Endothelial cell (in vitro differentiated cells): ENCODE data around the gene RHBDL3. TPM values are rescaled to one million over a fixed set of nuclear protein-coding genes. Genes with fewer than 3 reads are reported as not detected.

Source experiments
- DNase-seq: peaks from one replicate; pipeline ENCODE4 v3.0.0; 2021; ENCODE audit warnings: low spot score
- H3K27ac Mint-ChIP-seq: one replicate; pipeline ENCODE4 v1.8.0; 2021; ENCODE audit warnings: mixed read lengths, inconsistent platforms; ENCODE audit not compliant: unreplicated experiment
- H3K27me3 Mint-ChIP-seq: one replicate; pipeline ENCODE4 v1.8.0; 2021; ENCODE audit warnings: mild to moderate bottlenecking, moderate library complexity, mixed read lengths, inconsistent platforms; ENCODE audit not compliant: unreplicated experiment
- H3K36me3 Mint-ChIP-seq: one replicate; pipeline ENCODE4 v1.8.0; 2021; ENCODE audit warnings: mild to moderate bottlenecking, low read depth, mixed read lengths, inconsistent platforms; ENCODE audit not compliant: unreplicated experiment
- H3K4me1 Mint-ChIP-seq: one replicate; pipeline ENCODE4 v1.8.0; 2021; ENCODE audit warnings: mild to moderate bottlenecking, mixed read lengths, inconsistent platforms; ENCODE audit not compliant: unreplicated experiment
- H3K4me3 Mint-ChIP-seq: one replicate; pipeline ENCODE4 v1.8.0; 2021; ENCODE audit warnings: mild to moderate bottlenecking, mixed read lengths, inconsistent platforms; ENCODE audit not compliant: unreplicated experiment
- H3K9me3 Mint-ChIP-seq: one replicate; pipeline ENCODE4 v1.8.0; 2021; ENCODE audit warnings: mixed read lengths, inconsistent platforms; ENCODE audit not compliant: unreplicated experiment
- total RNA-seq: library from RNA; stranded (reverse); fragmentation: NEBNext Ultra II Directional; extraction: Animal tissue kit (Norgen Biotek cat#: 25700); gene quantifications from one replicate; pipeline ENCODE4 v1.2.1, GENCODE V29; 2021; ENCODE audit not compliant: unreplicated experiment
- TF ChIP-seq, protein P1 (sequence below): fragments of 200-600 bp; sonication (generic); IDR thresholded peaks from one replicate; pipeline ENCODE4 v1.5.0; 2021; ENCODE audit warnings: antibody characterized with exemption; ENCODE audit not compliant: unreplicated experiment

RHBDL3 gene
- total RNA-seq, 1 donor from 2014 or later: 1.7 TPM

DNA sequence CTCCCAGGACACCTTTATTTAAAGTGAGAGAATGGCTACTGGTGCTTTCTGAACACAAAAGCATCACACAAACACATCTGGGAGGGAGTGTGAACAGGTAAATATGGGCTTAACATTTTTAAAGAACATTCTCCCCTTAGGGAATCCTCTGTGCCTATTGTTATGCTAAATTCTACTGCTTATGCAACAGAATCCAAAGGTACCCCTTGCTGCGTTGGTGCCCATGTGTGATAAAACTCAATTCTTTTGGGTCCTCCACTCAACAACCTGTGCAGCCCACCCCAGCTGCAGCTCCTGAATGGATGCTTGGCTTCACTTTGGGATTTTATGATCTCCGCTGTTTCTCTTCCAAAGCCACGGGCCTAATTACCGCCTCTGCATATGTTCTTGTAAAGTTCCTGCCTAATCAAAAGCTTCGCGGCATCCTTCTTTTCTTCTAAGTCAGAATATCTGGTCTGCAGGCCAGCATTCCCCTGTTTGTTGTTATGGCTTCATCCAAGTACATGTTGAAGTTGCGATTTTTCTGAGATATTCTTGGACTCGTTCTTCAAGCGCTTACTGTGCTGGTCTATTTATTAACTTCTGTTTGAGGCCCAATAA lies 23.9 kb downstream of the RHBDL3 start:
- Mint-ChIP-seq H3K36me3 (no peaks in the 10 kb centered on the region), H3K4me1 (peaks cover 8% of the 10 kb centered on the region), H3K27ac (no peak overlapping the region), H3K9me3 (no peaks in the 10 kb centered on the region), H3K27me3 (peaks cover 5% of the 10 kb centered on the region), H3K4me3 (no peak overlapping the region)
- DNase-seq: no peak
- TF ChIP-seq, protein P1, sequence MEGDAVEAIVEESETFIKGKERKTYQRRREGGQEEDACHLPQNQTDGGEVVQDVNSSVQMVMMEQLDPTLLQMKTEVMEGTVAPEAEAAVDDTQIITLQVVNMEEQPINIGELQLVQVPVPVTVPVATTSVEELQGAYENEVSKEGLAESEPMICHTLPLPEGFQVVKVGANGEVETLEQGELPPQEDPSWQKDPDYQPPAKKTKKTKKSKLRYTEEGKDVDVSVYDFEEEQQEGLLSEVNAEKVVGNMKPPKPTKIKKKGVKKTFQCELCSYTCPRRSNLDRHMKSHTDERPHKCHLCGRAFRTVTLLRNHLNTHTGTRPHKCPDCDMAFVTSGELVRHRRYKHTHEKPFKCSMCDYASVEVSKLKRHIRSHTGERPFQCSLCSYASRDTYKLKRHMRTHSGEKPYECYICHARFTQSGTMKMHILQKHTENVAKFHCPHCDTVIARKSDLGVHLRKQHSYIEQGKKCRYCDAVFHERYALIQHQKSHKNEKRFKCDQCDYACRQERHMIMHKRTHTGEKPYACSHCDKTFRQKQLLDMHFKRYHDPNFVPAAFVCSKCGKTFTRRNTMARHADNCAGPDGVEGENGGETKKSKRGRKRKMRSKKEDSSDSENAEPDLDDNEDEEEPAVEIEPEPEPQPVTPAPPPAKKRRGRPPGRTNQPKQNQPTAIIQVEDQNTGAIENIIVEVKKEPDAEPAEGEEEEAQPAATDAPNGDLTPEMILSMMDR: no peak

DNA sequence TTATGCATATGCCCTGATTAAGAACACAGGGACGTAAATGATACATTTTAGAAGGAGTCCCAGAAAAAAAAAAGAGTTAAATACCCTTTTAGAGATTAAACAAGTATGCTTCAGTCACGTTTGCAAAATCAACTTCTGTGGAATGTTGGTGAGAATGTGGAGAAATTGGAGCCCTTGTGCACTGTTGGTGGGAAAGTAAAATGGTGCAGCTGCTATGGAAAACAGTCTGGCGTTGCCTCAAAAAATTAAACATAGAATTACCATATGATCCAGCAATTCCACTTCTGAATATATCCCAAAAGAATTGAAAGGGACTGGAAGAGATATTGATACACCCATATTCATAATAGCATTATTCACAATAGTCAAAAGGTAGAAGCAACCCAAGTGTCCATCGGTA lies 26.5 kb downstream of the RHBDL3 start:
- no peaks in the 10 kb centered on the region for H3K36me3 Mint-ChIP-seq
- peaks cover 4% of the 10 kb centered on the region for H3K4me1 Mint-ChIP-seq
- H3K27me3 Mint-ChIP-seq: peaks cover 5% of the 10 kb centered on the region
- H3K4me3 Mint-ChIP-seq: no peak overlapping the region
- H3K27ac Mint-ChIP-seq: no peak overlapping the region
- no peak for DNase-seq
- H3K9me3 Mint-ChIP-seq: no peaks in the 10 kb centered on the region
- TF ChIP-seq, protein P1: no peak

GRCh38 chr17:32297424-32297823 lies 31.8 kb downstream of the RHBDL3 start:
- no peak overlapping the region for H3K27ac Mint-ChIP-seq
- H3K4me1 Mint-ChIP-seq: peaks cover 4% of the 10 kb centered on the region
- H3K9me3 Mint-ChIP-seq: no peaks in the 10 kb centered on the region
- DNase-seq: no peak
- TF ChIP-seq, protein P1: no peak
- H3K4me3 Mint-ChIP-seq: no peak overlapping the region
- no peaks in the 10 kb centered on the region for H3K27me3 Mint-ChIP-seq
- no peaks in the 10 kb centered on the region for H3K36me3 Mint-ChIP-seq

- DNase-seq: no peak
- H3K27ac Mint-ChIP-seq: no peak overlapping the region
- no peaks in the 10 kb centered on the region for H3K9me3 Mint-ChIP-seq
- no peak overlapping the region for H3K4me3 Mint-ChIP-seq
- H3K4me1 Mint-ChIP-seq: peaks cover 4% of the 10 kb centered on the region
- no peaks in the 10 kb centered on the region for H3K27me3 Mint-ChIP-seq
- H3K36me3 Mint-ChIP-seq: no peaks in the 10 kb centered on the region
- TF ChIP-seq, protein P1: no peak
These were observed 32.2 kb downstream of the RHBDL3 start for GRCh38 chr17:32297860-32298259.

- TF ChIP-seq, protein P1: no peak
- H3K36me3 Mint-ChIP-seq: no peaks in the 10 kb centered on the region
- no peak overlapping the region for H3K4me3 Mint-ChIP-seq
- no peaks in the 10 kb centered on the region for H3K27me3 Mint-ChIP-seq
- H3K9me3 Mint-ChIP-seq: no peaks in the 10 kb centered on the region
- DNase-seq: no peak
- no peak overlapping the region for H3K27ac Mint-ChIP-seq
- H3K4me1 Mint-ChIP-seq: peaks cover 7% of the 10 kb centered on the region
These were observed 32.7 kb downstream of the RHBDL3 start for GRCh38 chr17:32298298-32298697.
